Neural progenitor cell (in vitro differentiated cells): ENCODE data around the gene TPBGL. TPM values are rescaled to one million over a fixed set of nuclear protein-coding genes. Genes with fewer than 3 reads are reported as not detected.

Experiments used
- DNase-seq: peaks from one replicate; pipeline ENCODE4 v3.0.0-alpha.2; 2016; ENCODE audit warnings: low spot score
- H2AFZ ChIP-seq: fragments of 200-600 bp; sonication (generic); replicated peaks from 2 replicates; pipeline ENCODE4 v1.6.1; 2016; ENCODE audit warnings: antibody characterized with exemption
- H3F3A ChIP-seq: fragments of 200-600 bp; sonication (generic); 2 replicates; pipeline ENCODE4 v1.6.1; 2016; ENCODE audit warnings: antibody characterized with exemption, low read depth
- H3K27ac ChIP-seq: fragments of 200-600 bp; sonication (generic); 2 replicates; pipeline ENCODE4 v1.5.1; 2016; ENCODE audit warnings: mild to moderate bottlenecking
- H3K27me3 ChIP-seq: fragments of 200-600 bp; sonication (generic); 2 replicates; pipeline ENCODE4 v1.6.1; 2016; ENCODE audit warnings: mild to moderate bottlenecking, moderate library complexity
- H3K36me3 ChIP-seq: fragments of 200-600 bp; sonication (generic); 2 replicates; pipeline ENCODE4 v1.5.1; 2016
- H3K4me1 ChIP-seq: fragments of 200-600 bp; sonication (generic); 2 replicates; pipeline ENCODE4 v1.6.1; 2016; ENCODE audit warnings: mixed run types
- H3K4me2 ChIP-seq: fragments of 200-600 bp; sonication (generic); 2 replicates; pipeline ENCODE4 v1.6.1; 2016
- H3K4me3 ChIP-seq: fragments of 200-600 bp; sonication (generic); 2 replicates; pipeline ENCODE4 v1.5.1; 2016
- H3K79me2 ChIP-seq: fragments of 200-600 bp; sonication (generic); 2 replicates; pipeline ENCODE4 v1.6.1; 2016; ENCODE audit warnings: low read depth
- H3K9ac ChIP-seq: fragments of 200-600 bp; sonication (generic); 2 replicates; pipeline ENCODE4 v1.6.1; 2016
- H3K9me3 ChIP-seq: fragments of 200-600 bp; sonication (generic); 2 replicates; pipeline ENCODE4 v1.5.1; 2016; ENCODE audit warnings: low read depth
- H4K20me1 ChIP-seq: fragments of 200-600 bp; sonication (generic); 2 replicates; pipeline ENCODE4 v1.6.1; 2016; ENCODE audit warnings: low read depth
- H3K27ac Mint-ChIP-seq: 3 replicates; pipeline ENCODE4 v1.8.0; 2021; ENCODE audit warnings: mixed read lengths
- H3K27me3 Mint-ChIP-seq: 2 replicates; pipeline ENCODE4 v1.8.0; 2022; ENCODE audit warnings: low read depth, mild to moderate bottlenecking, inconsistent platforms, moderate library complexity, mixed read lengths; ENCODE audit not compliant: insufficient read depth
- H3K36me3 Mint-ChIP-seq: 3 replicates; pipeline ENCODE4 v1.8.0; 2021; ENCODE audit warnings: mixed read lengths
- H3K4me1 Mint-ChIP-seq: 3 replicates; pipeline ENCODE4 v1.8.0; 2021; ENCODE audit warnings: mixed read lengths
- H3K4me3 Mint-ChIP-seq: 3 replicates; pipeline ENCODE4 v1.8.0; 2021; ENCODE audit warnings: mild to moderate bottlenecking, moderate library complexity, mixed read lengths
- H3K9me3 Mint-ChIP-seq: 3 replicates; pipeline ENCODE4 v1.8.0; 2020; ENCODE audit warnings: mixed read lengths
- EZH2 ChIP-seq: fragments of 200-600 bp; sonication (generic); IDR thresholded peaks from 2 replicates; pipeline ENCODE4 v1.6.1; 2017; ENCODE audit warnings: antibody characterized with exemption, mild to moderate bottlenecking, moderate library complexity
- EZH2phosphoT487 ChIP-seq: fragments of 200-600 bp; sonication (generic); IDR thresholded peaks from 2 replicates; pipeline ENCODE4 v1.6.1; 2017; ENCODE audit warnings: antibody characterized with exemption
- total RNA-seq: library from RNA; depleted of rRNA; stranded (reverse); fragments of >200 nt; gene quantifications from 2 replicates; pipeline ENCODE4 v1.2.3, GENCODE V29; 2015; ENCODE audit warnings: low replicate concordance
- TF ChIP-seq, protein P1 (sequence below): fragments of 200-600 bp; sonication (generic); IDR thresholded peaks from 2 replicates; pipeline ENCODE4 v1.5.1; 2017; ENCODE audit warnings: antibody characterized with exemption, mild to moderate bottlenecking

TPBGL gene
- total RNA-seq, 1 donor from 2014 or later: not detected

DNA sequence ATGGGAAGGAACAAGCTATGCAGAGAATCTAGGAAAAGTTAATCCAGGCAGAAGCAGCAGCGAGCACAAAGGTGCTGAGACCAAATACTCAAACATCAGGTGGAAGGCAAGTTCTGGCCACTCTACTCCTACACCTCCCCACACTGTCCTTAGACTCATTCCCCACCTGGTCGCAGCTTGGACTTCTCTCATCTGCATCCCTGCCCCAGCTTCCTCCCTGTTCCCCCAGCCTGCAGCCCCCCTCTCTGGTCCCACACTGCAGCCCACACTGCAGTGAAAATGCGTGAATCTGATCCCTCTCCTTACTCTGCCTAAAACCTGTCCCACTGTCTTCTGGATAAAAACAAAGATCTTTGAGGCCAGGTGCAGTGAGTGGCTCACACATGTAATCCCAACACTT is 9.1 kb downstream of the TPBGL start:
- Mint-ChIP-seq H3K9me3 (peaks cover 5% of the 10 kb centered on the region), H3K4me3 (no peak overlapping the region), H3K4me1 (no peaks in the 10 kb centered on the region), H3K36me3 (no peaks in the 10 kb centered on the region), H3K27ac (no peak overlapping the region), H3K27me3 (peaks cover 11% of the 10 kb centered on the region)
- Histone ChIP-seq H3K79me2 (no peaks in the 10 kb centered on the region), H3K9ac (no peak overlapping the region), H3K4me3 (no peak overlapping the region), H2AFZ (no peak overlapping the region), H3F3A (no peaks in the 10 kb centered on the region), H3K4me2 (no peak overlapping the region), H3K27me3 (peaks cover 7% of the 10 kb centered on the region), H3K36me3 (no peaks in the 10 kb centered on the region), H3K4me1 (no peaks in the 10 kb centered on the region), H3K9me3 (no peaks in the 10 kb centered on the region), H4K20me1 (no peaks in the 10 kb centered on the region), H3K27ac (no peak overlapping the region)
- TF ChIP-seq EZH2phosphoT487 (no peak), EZH2 (no peak)
- TF ChIP-seq, protein P1, sequence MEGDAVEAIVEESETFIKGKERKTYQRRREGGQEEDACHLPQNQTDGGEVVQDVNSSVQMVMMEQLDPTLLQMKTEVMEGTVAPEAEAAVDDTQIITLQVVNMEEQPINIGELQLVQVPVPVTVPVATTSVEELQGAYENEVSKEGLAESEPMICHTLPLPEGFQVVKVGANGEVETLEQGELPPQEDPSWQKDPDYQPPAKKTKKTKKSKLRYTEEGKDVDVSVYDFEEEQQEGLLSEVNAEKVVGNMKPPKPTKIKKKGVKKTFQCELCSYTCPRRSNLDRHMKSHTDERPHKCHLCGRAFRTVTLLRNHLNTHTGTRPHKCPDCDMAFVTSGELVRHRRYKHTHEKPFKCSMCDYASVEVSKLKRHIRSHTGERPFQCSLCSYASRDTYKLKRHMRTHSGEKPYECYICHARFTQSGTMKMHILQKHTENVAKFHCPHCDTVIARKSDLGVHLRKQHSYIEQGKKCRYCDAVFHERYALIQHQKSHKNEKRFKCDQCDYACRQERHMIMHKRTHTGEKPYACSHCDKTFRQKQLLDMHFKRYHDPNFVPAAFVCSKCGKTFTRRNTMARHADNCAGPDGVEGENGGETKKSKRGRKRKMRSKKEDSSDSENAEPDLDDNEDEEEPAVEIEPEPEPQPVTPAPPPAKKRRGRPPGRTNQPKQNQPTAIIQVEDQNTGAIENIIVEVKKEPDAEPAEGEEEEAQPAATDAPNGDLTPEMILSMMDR: no peak
- DNase-seq: no peak

DNA sequence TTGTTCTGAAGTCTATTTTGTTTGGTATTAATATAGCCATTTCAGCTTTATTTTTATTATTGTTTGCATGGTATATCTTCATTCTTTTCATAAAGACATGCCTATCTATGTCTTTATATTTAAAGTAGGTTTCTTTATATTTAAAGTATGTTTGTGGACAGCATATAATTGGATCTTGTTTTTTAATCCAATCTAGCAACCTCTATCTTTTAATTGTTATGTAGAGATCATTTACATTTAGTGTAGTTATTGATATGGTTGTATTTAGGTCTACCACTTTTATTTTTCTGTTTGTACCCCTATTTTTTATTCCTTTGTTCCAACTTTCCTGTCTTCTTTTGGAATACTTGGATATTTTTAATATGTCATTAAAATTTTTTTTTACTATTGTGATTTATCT is 13.8 kb downstream of the TPBGL start:
- no peaks in the 10 kb centered on the region for H3K27me3 ChIP-seq
- H3K9me3 ChIP-seq: no peaks in the 10 kb centered on the region
- no peak overlapping the region for H3K9ac ChIP-seq
- Mint-ChIP-seq H3K27me3 (peaks cover 2% of the 10 kb centered on the region), H3K9me3 (peaks cover 5% of the 10 kb centered on the region), H3K36me3 (no peaks in the 10 kb centered on the region), H3K4me3 (no peak overlapping the region), H3K4me1 (no peaks in the 10 kb centered on the region), H3K27ac (no peak overlapping the region)
- H2AFZ ChIP-seq: no peak overlapping the region
- no peaks in the 10 kb centered on the region for H4K20me1 ChIP-seq
- H3K36me3 ChIP-seq: no peaks in the 10 kb centered on the region
- no peaks in the 10 kb centered on the region for H3F3A ChIP-seq
- DNase-seq: no peak
- H3K4me3 ChIP-seq: no peak overlapping the region
- no peaks in the 10 kb centered on the region for H3K79me2 ChIP-seq
- TF ChIP-seq, protein P1: no peak
- TF ChIP-seq EZH2: no peak
- TF ChIP-seq EZH2phosphoT487: no peak
- H3K4me1 ChIP-seq: no peaks in the 10 kb centered on the region
- no peak overlapping the region for H3K27ac ChIP-seq
- H3K4me2 ChIP-seq: no peak overlapping the region

DNA sequence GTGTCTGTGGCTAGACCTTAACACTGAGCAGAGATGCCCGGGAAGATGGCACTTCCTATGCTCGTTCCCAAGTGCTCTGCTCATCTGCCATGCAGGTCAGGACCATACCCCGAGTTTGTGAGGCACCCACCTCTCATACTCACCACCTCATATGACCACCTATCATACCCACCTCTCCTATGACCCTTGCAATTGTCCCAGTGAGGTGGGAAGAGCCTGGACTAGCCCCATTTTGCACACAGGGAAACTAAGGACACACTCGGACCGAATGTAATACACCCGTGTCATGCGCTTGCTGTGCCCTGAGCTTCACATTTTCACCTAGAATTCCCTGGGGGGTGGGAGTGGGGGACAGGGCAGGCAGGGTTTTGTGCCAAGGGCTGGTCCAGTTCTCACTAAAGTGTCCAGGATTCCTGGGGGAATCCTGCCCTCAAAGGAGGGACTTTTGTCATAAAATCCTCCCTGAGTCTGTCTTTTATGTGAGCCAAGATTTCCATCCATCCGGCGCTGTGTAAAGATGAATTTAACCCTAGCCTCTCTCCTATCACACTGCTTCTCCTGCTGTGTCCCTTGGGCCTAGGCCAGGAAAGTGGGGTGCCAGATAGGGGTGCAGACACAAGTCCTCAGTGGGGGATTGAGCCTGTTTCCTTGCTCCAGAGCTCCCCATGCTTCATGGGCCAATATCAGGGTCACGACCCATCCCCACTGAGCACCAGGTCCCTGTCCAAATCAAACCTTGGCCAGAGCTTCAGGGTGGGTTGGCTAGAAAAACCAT is 20.0 kb downstream of the TPBGL start:
- H4K20me1 ChIP-seq: no peaks in the 10 kb centered on the region
- H3K27ac Mint-ChIP-seq: no peak overlapping the region
- H3K4me1 ChIP-seq: no peaks in the 10 kb centered on the region
- no peak overlapping the region for H3K9ac ChIP-seq
- H3K4me1 Mint-ChIP-seq: no peaks in the 10 kb centered on the region
- H3F3A ChIP-seq: no peaks in the 10 kb centered on the region
- no peaks in the 10 kb centered on the region for H3K36me3 Mint-ChIP-seq
- no peaks in the 10 kb centered on the region for H3K9me3 ChIP-seq
- H3K4me2 ChIP-seq: no peak overlapping the region
- H3K9me3 Mint-ChIP-seq: no peaks in the 10 kb centered on the region
- no peak overlapping the region for H3K27ac ChIP-seq
- H3K27me3 ChIP-seq: no peaks in the 10 kb centered on the region
- TF ChIP-seq EZH2phosphoT487 (no peak), EZH2 (no peak)
- TF ChIP-seq, protein P1: no peak
- H3K36me3 ChIP-seq: no peaks in the 10 kb centered on the region
- H3K4me3 Mint-ChIP-seq: no peak overlapping the region
- no peak overlapping the region for H3K4me3 ChIP-seq
- H2AFZ ChIP-seq: no peak overlapping the region
- H3K79me2 ChIP-seq: no peaks in the 10 kb centered on the region
- no peaks in the 10 kb centered on the region for H3K27me3 Mint-ChIP-seq
- DNase-seq: no peak
